Ascending aorta (tissue), 2 donors: ENCODE results near the gene DYNLT2B. TPM values are rescaled to one million over a fixed set of nuclear protein-coding genes. Genes with fewer than 3 reads are reported as not detected.
"Not testable (repeated sequence)": the region's sequence is repeated elsewhere in the genome, so short reads cannot be mapped to it uniquely, and the experiment has no call there.

Source experiments
- DNase-seq, 2 donors: peaks; one replicate each; pipeline ENCODE4 v3.0.0-alpha.2; 2019; ENCODE audit warnings: low spot score in 2 of 2
- H3K27ac ChIP-seq, 2 donors: fragments of 200-600 bp; sonication (generic); one replicate each; pipeline ENCODE4 v1.5.1; 2016 to 2017; ENCODE audit warnings: mild to moderate bottlenecking in 1 of 2
- H3K27me3 ChIP-seq: fragments of 200-600 bp; sonication (generic); one replicate; pipeline ENCODE4 v1.5.1; 2017
- H3K36me3 ChIP-seq, 2 donors: fragments of 200-600 bp; sonication (generic); one replicate each; pipeline ENCODE4 v1.5.1; 2016
- H3K4me1 ChIP-seq, 2 donors: fragments of 200-600 bp; sonication (generic); one replicate each; pipeline ENCODE4 v1.5.1; 2016 to 2017; ENCODE audit warnings: mild to moderate bottlenecking in 1 of 2
- H3K4me3 ChIP-seq, 2 donors: fragments of 200-600 bp; sonication (generic); one replicate each; pipeline ENCODE4 v1.5.1; 2016 to 2017; ENCODE audit warnings: mild to moderate bottlenecking in 1 of 2
- H3K9me3 ChIP-seq, 2 donors: fragments of 200-600 bp; sonication (generic); one replicate each; pipeline ENCODE4 v1.5.1; 2016
- intact Hi-C: fragments of 100-400 bp; cut with DNase I; formaldehyde crosslinking; loops from one replicate; pipeline ENCODE4 v1.15.1; 2023
- total RNA-seq: library from RNA; depleted of rRNA; stranded (reverse); fragments of >200 nt; gene quantifications from one replicate; pipeline ENCODE4 v1.1.0, GENCODE V29; 2016
- TF ChIP-seq, protein P1 (sequence below), 3 experiments: fragments of 200-600 bp in 2 of 3; fragments of 450-650 bp in 1 of 3; sonication (generic) in 2 of 3; IDR thresholded peaks; one replicate each; pipeline ENCODE4 v1.5.1; 2016 to 2019; ENCODE audit warnings: antibody characterized with exemption in 3 of 3, mild to moderate bottlenecking in 1 of 3, moderate library complexity in 1 of 3

DYNLT2B gene
- total RNA-seq, 1 donor from 2014 or later: not detected

DNA sequence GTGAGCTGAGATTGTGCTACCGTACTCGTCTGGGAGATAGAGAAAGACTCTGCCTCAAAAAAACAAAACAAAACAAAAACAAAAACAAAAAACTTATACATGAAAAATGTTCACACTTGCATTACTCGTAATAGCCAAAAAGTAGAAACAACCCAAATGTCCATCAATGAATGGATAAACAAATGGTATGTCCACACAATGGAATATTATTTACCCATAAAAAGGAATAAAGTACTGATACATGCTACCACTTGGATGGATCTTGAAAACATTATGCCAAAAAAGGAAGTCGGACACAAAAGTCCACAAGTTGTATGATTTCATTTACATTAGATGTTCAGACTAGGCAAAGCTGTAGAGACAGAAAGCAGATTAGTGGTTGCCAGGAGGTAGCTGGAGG is 57.3 kb downstream of the DYNLT2B start:
- H3K36me3 ChIP-seq: peaks cover 44 to 49% of the 10 kb centered on the region in 2 donors
- no peak for DNase-seq
- TF ChIP-seq, protein P1, sequence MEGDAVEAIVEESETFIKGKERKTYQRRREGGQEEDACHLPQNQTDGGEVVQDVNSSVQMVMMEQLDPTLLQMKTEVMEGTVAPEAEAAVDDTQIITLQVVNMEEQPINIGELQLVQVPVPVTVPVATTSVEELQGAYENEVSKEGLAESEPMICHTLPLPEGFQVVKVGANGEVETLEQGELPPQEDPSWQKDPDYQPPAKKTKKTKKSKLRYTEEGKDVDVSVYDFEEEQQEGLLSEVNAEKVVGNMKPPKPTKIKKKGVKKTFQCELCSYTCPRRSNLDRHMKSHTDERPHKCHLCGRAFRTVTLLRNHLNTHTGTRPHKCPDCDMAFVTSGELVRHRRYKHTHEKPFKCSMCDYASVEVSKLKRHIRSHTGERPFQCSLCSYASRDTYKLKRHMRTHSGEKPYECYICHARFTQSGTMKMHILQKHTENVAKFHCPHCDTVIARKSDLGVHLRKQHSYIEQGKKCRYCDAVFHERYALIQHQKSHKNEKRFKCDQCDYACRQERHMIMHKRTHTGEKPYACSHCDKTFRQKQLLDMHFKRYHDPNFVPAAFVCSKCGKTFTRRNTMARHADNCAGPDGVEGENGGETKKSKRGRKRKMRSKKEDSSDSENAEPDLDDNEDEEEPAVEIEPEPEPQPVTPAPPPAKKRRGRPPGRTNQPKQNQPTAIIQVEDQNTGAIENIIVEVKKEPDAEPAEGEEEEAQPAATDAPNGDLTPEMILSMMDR (IDR thresholded peaks at IDR 0.05): no peak
- H3K27ac ChIP-seq: no peak overlapping the region
- no peaks in the 10 kb centered on the region for H3K27me3 ChIP-seq
- H3K9me3 ChIP-seq: no peaks in the 10 kb centered on the region
- no peak overlapping the region for H3K4me3 ChIP-seq
- H3K4me1 ChIP-seq: no peaks in the 10 kb centered on the region
- intact Hi-C loops: no loop called here

DNA sequence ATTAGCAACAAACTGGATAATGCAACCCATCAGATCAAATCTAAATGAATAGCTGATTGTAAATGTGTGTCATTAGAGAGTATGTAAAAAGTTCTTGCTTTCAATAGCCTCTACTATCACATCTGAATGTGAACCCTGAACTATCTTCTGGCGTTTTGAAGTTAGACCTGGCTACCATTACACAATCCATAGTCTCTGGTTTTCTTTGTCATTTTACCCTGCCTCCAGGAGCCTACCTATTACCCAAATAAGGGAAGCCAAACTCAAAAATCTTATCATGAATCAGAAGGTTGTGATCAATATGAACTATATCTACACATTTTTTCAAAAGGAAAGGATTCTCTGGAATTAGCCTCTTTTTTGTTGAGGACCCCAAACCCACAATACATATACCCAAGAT is 62.3 kb downstream of the DYNLT2B start:
- H3K4me1 ChIP-seq: no peaks in the 10 kb centered on the region
- peaks cover 30 to 41% of the 10 kb centered on the region in 2 donors for H3K36me3 ChIP-seq
- no peaks in the 10 kb centered on the region for H3K9me3 ChIP-seq
- no peak for DNase-seq
- TF ChIP-seq, protein P1 (IDR thresholded peaks at IDR 0.05): no peak
- H3K4me3 ChIP-seq: no peak overlapping the region
- H3K27me3 ChIP-seq: no peaks in the 10 kb centered on the region
- intact Hi-C loops: loop anchor here (2.0 kb wide), 2 partner anchors 267 to 429 kb away; no protein-coding TSS in a partner anchor
- no peak overlapping the region for H3K27ac ChIP-seq

DNA sequence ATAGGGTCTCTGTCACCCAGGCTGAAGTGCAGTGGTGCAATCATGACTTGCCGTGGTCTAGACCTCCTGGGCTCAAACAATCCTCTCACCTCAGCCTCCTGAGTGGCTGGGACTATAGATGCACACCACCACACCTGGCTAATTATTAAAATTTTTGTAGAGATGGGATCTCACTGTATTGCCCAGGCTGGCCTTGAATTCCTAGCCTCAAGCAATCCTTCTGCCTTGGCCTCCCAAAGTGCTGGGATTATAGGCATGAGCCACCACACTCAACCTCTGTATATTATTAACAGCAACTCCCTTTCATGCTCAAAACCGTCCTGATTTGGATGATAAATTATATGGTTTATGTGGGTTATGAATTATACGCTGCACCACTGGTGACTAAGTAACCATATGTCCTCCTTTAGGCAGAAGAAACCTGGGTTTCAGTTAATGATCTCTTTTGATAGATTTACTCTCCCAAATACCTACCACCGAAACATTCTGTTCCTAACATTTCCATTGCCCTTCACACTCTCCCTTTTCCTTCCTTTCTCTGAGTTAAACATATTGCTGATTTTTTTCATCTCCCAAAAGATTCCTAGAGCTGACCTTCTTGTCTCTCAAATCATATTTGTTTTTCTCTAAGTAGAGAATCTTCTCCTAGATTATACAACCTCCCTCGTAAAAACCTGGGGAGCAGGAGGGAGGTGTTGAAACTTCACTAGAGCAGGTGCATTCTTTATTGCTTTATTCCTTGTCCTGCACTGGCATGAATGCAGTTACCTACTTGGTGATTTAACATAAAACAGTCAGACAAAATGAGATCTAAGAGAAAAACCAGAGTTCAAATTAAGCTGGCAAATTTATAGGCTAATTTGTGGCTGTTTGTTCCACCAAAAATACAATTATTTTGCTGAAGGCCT is 63.4 kb downstream of the DYNLT2B start:
- Histone ChIP-seq H3K4me1 (no peaks in the 10 kb centered on the region), H3K27me3 (no peaks in the 10 kb centered on the region), H3K27ac (no peak overlapping the region), H3K4me3 (no peak overlapping the region), H3K36me3 (peaks cover 28 to 40% of the 10 kb centered on the region in 2 donors), H3K9me3 (no peaks in the 10 kb centered on the region)
- intact Hi-C loops: loop anchor here (2.0 kb wide), 2 partner anchors 268 to 430 kb away; no protein-coding TSS in a partner anchor
- TF ChIP-seq, protein P1 (IDR thresholded peaks at IDR 0.05): no peak
- DNase-seq: no peak

DNA sequence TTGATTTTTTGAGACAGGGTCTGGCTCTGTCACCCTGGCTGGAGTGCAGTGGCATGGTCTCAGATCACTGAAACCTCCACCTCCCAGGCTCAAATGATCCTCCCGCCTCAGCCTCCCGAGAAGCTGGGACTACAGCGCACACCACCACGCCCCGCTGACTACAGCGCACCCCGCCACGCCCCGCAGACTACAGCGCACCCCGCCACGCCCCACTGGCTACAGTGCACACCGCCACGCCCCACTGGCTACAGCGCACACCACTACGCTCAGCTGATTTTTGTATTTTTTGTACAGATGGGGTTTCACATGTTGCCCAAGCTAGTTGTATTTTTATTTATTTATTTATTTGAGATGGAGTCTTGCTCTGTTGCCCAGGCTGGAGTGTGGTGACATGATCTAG is 66.1 kb downstream of the DYNLT2B start:
- Histone ChIP-seq H3K27ac (no peak overlapping the region), H3K36me3 (peaks cover 34 to 36% of the 10 kb centered on the region in 2 donors), H3K9me3 (no peaks in the 10 kb centered on the region), H3K4me3 (no peak overlapping the region), H3K27me3 (no peaks in the 10 kb centered on the region), H3K4me1 (no peaks in the 10 kb centered on the region)
- TF ChIP-seq, protein P1 (IDR thresholded peaks at IDR 0.05): no peak
- intact Hi-C loops: no loop called here
- DNase-seq: no peak

DNA sequence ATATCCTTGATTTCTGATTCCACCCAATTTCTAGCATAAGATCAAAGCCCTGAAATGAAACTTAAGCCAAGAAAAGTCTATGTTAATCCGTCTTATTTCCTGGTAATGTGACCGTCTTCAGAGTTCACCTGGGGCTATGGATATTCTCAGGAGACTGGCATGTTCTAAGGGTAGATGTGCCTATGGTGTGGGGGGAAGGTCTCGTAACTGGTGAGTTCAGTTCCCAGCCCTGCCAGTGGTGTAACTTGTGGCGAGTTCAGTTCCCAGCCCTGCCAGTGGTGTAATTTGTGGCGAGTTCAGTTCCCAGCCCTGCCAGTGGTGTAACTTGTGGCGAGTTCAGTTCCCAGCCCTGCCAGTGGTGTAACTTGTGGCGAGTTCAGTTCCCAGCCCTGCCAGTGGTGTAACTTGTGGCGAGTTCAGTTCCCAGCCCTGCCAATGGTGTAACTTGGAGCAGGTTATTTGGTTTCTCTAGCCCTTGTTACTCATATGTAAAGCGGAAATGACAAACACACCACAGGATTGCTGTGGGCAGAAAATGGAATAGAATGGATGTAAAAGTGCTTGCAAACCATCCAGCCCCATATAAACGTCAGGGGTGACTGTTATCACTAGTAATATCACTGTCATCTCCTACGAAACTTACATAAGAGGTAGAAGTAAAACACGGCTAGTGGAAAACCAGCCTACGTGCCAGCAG is 71.3 kb downstream of the DYNLT2B start:
- no peaks in the 10 kb centered on the region for H3K9me3 ChIP-seq
- H3K4me3 ChIP-seq: no peak overlapping the region
- no peaks in the 10 kb centered on the region for H3K4me1 ChIP-seq
- intact Hi-C loops: no loop called here
- TF ChIP-seq, protein P1 (IDR thresholded peaks at IDR 0.05): no peak
- no peak for DNase-seq
- H3K27ac ChIP-seq: no peak overlapping the region
- no peaks in the 10 kb centered on the region for H3K27me3 ChIP-seq
- H3K36me3 ChIP-seq: peaks cover 37 to 44% of the 10 kb centered on the region in 2 donors

DNA sequence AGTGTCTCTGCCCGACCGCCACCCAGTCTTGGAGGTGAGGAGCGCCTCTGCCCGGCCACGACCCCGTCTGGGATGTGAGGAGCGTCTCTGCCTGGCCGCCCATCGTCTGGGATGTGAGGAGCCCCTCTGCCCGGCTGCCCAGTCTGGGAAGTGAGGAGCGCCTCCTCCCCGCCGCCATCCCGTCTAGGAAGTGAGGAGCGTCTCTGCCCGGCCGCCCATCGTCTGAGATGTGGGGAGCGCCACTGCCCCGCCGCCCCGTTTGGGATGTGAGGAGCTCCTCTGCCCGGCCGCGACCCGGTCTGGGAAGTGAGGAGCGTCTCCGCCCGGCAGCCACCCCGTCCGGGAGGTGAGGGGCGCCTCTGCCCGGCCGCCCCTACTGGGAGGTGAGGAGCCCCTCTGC is 73.9 kb downstream of the DYNLT2B start:
- H3K4me1 ChIP-seq, H3K27ac ChIP-seq, intact Hi-C loops, DNase-seq, H3K4me3 ChIP-seq, H3K9me3 ChIP-seq, H3K27me3 ChIP-seq: not testable (repeated sequence)
- peaks cover 61 to 62% of the 10 kb centered on the region in 2 donors for H3K36me3 ChIP-seq
